OCI-LY7 (cell line): ENCODE results near the gene TEKTIP1. TPM values are rescaled to one million over a fixed set of nuclear protein-coding genes. Genes with fewer than 3 reads are reported as not detected.

Source experiments
- BruUV-seq: library from RNA; stranded (reverse); fragments of 400-500 nt; replicated peaks from 2 replicates; lab custom pipeline; 2021; lab: Mats Ljungman, UMichigan
- CTCF ChIA-PET: fragments of 300-600 bp; sonication (Branson Sonifier 250); formaldehyde crosslinking; loops from one replicate; lab custom pipeline; 2022; ENCODE audit warnings: antibody characterized with exemption; ENCODE audit not compliant: unreplicated experiment; lab: Charles Lee
- POLR2A ChIA-PET: fragments of 300-600 bp; sonication (Branson Sonifier 250); formaldehyde crosslinking; loops from one replicate; lab custom pipeline; 2022; ENCODE audit warnings: antibody characterized with exemption; lab: Charles Lee
- DNase-seq: peaks from one replicate; pipeline ENCODE4 v3.0.0-alpha.2; 2015; ENCODE audit warnings: low spot score
- H2AFZ ChIP-seq: fragments of 200-600 bp; sonication (generic), shearing (Covaris generic); 2 replicates; pipeline ENCODE4 v1.6.1; 2014; ENCODE audit warnings: mild to moderate bottlenecking, antibody characterized with exemption, low read length, moderate library complexity
- H3K27ac ChIP-seq: fragments of 200-600 bp; sonication (generic); 2 replicates; pipeline ENCODE4 v1.5.1; 2014; ENCODE audit warnings: mixed run types, low read depth, mild to moderate bottlenecking, moderate library complexity, low read length, inconsistent platforms; ENCODE audit not compliant: poor library complexity, severe bottlenecking
- H3K36me3 ChIP-seq: fragments of 200-600 bp; sonication (generic); 2 replicates; pipeline ENCODE4 v1.6.1; 2014; ENCODE audit warnings: mild to moderate bottlenecking, antibody characterized with exemption, low read length, moderate library complexity, mixed read lengths; ENCODE audit not compliant: insufficient read depth
- H3K4me1 ChIP-seq: fragments of 200-600 bp; sonication (generic); 2 replicates; pipeline ENCODE4 v1.5.1; 2014; ENCODE audit warnings: mild to moderate bottlenecking, low read length; ENCODE audit not compliant: insufficient read depth, poor library complexity, severe bottlenecking
- H3K4me2 ChIP-seq: fragments of 200-600 bp; sonication (generic); 2 replicates; pipeline ENCODE4 v1.6.1; 2014; ENCODE audit warnings: mild to moderate bottlenecking, low read length
- H3K4me3 ChIP-seq: fragments of 200-600 bp; sonication (generic); 2 replicates; pipeline ENCODE4 v1.5.1; 2014; ENCODE audit warnings: mild to moderate bottlenecking, low read depth, low read length; ENCODE audit not compliant: poor library complexity, severe bottlenecking
- H3K79me2 ChIP-seq: fragments of 200-600 bp; sonication (generic); 2 replicates; pipeline ENCODE4 v1.6.1; 2016; ENCODE audit warnings: low read depth, mild to moderate bottlenecking, low read length, moderate library complexity, mixed read lengths; ENCODE audit not compliant: insufficient read depth
- H3K9me2 ChIP-seq: fragments of 200-600 bp; sonication (generic); 2 replicates; pipeline ENCODE4 v1.6.1; 2016; ENCODE audit warnings: mild to moderate bottlenecking, low read length, mixed read lengths; ENCODE audit not compliant: insufficient read depth
- H3K9me3 ChIP-seq: fragments of 200-600 bp; sonication (generic); 2 replicates; pipeline ENCODE4 v1.6.1; 2014; ENCODE audit warnings: mild to moderate bottlenecking, mixed run types, low read length, mixed read lengths
- H4K20me1 ChIP-seq: fragments of 200-600 bp; sonication (generic); 2 replicates; pipeline ENCODE4 v1.6.1; 2014; ENCODE audit warnings: mild to moderate bottlenecking, antibody characterized with exemption, low read length, moderate library complexity, mixed read lengths; ENCODE audit not compliant: insufficient read depth
- EZH2phosphoT487 ChIP-seq: fragments of 200-600 bp; sonication (generic); IDR thresholded peaks from 2 replicates; pipeline ENCODE4 v1.6.1; 2018; ENCODE audit warnings: low read depth, borderline replicate concordance, mild to moderate bottlenecking, mixed run types, antibody characterized with exemption, low read length, moderate library complexity, mixed read lengths
- intact Hi-C: fragments of 100-400 bp; cut with micrococcal nuclease; formaldehyde crosslinking; loops from one replicate; pipeline ENCODE4 v1.10.0; 2022; ENCODE audit not compliant: unreplicated experiment
- total RNA-seq, 2 experiments: library from RNA; depleted of rRNA in 1 of 2; stranded (reverse); fragments of >200 nt in 1 of 2; shearing (Covaris generic) in 1 of 2; gene quantifications; 2 replicates each; pipeline ENCODE4 v1.2.3, GENCODE V29; 2014 to 2022
- TF ChIP-seq, protein P1 (sequence below): fragments of 200-600 bp; sonication (generic); conservative IDR thresholded peaks from 2 replicates; pipeline ENCODE4 v1.5.1; 2014; ENCODE audit warnings: mild to moderate bottlenecking, antibody characterized with exemption, low read length, moderate library complexity, mixed read lengths

The TEKTIP1 gene
- total RNA-seq, 2 experiments from 2014 or later = 0.44 to 7.0 TPM

DNA sequence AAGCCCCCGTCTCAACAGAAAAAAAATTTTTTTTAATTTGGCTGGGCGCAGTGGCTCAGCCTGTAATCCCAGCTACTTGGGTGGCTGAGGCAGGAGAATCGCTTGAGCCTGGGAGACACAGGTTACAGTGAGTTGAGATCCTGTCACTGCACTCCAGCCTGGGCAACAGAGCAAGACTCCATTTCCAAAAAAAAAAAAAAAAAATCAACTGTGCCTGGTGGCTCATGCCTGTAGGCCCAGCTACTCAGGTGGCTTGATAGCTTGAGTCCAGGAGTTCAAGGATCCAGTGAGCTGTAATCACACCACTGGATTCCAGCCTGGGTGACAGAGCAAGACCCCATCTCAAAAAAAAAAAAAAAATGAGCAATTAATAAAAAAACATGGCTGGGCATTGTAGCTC, 37.2 kb upstream of the TEKTIP1 start:
- intact Hi-C loops = no loop called here
- CTCF ChIA-PET = no interaction called here
- POLR2A ChIA-PET = interaction anchor here (0.7 kb wide), 1 partner anchor 1243 kb away, joined by 4 read pairs; no protein-coding TSS in a partner anchor
- H3K9me3 ChIP-seq = no peaks in the 10 kb centered on the region
- H3K4me3 ChIP-seq = no peak overlapping the region
- no peaks in the 10 kb centered on the region for H3K9me2 ChIP-seq
- peaks cover 7% of the 10 kb centered on the region for H3K36me3 ChIP-seq
- H2AFZ ChIP-seq = no peak overlapping the region
- H3K27ac ChIP-seq = no peak overlapping the region
- no TSS peak for BruUV-seq
- peaks cover 25% of the 10 kb centered on the region for H3K79me2 ChIP-seq
- TF ChIP-seq, protein P1, sequence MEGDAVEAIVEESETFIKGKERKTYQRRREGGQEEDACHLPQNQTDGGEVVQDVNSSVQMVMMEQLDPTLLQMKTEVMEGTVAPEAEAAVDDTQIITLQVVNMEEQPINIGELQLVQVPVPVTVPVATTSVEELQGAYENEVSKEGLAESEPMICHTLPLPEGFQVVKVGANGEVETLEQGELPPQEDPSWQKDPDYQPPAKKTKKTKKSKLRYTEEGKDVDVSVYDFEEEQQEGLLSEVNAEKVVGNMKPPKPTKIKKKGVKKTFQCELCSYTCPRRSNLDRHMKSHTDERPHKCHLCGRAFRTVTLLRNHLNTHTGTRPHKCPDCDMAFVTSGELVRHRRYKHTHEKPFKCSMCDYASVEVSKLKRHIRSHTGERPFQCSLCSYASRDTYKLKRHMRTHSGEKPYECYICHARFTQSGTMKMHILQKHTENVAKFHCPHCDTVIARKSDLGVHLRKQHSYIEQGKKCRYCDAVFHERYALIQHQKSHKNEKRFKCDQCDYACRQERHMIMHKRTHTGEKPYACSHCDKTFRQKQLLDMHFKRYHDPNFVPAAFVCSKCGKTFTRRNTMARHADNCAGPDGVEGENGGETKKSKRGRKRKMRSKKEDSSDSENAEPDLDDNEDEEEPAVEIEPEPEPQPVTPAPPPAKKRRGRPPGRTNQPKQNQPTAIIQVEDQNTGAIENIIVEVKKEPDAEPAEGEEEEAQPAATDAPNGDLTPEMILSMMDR = no peak
- H4K20me1 ChIP-seq = no peaks in the 10 kb centered on the region
- DNase-seq = no peak
- peaks cover 28% of the 10 kb centered on the region for H3K4me1 ChIP-seq
- no peak overlapping the region for H3K4me2 ChIP-seq

- no peaks in the 10 kb centered on the region for H3K36me3 ChIP-seq
- no peaks in the 10 kb centered on the region for H3K9me3 ChIP-seq
- ChIA-PET POLR2A (no interaction called here), CTCF (no interaction called here)
- H4K20me1 ChIP-seq = 0 out of 2 replicates have a peak, but pooled peaks cover 3% of the 10 kb centered on the region
- TF ChIP-seq EZH2phosphoT487 = no peak
- TF ChIP-seq, protein P1 = no peak
- no peak overlapping the region for H3K4me3 ChIP-seq
- H3K4me2 ChIP-seq = no peak overlapping the region
- peaks cover 37% of the 10 kb centered on the region for H3K79me2 ChIP-seq
- BruUV-seq = no TSS peak
- no peaks in the 10 kb centered on the region for H3K9me2 ChIP-seq
- H3K4me1 ChIP-seq = peaks cover 37% of the 10 kb centered on the region
- DNase-seq = no peak
- intact Hi-C loops = no loop called here
- H3K27ac ChIP-seq = no peak overlapping the region
- H2AFZ ChIP-seq = no peak overlapping the region
Observed at GRCh38 chr19:3503036-3503572, 35.9 kb upstream of the TEKTIP1 start.

GRCh38 chr19:3504735-3505134, 34.2 kb upstream of the TEKTIP1 start:
- ChIA-PET POLR2A (interaction anchor here (0.7 to 1.2 kb wide), 2 partner anchors 13 to 51 kb away, joined by 3 to 5 read pairs; no protein-coding TSS in a partner anchor), CTCF (no interaction called here)
- Histone ChIP-seq H2AFZ (0 out of 2 replicates have a peak overlapping the region, but pooled peaks have one; percentile 45), H3K4me2 (peak overlapping the region; percentile 91), H3K79me2 (peaks cover 38% of the 10 kb centered on the region), H3K27ac (peak overlapping the region; percentile 79), H3K36me3 (peaks cover 15% of the 10 kb centered on the region; the same call in 1 of the 2 replicates), H3K9me3 (no peaks in the 10 kb centered on the region), H4K20me1 (0 out of 2 replicates have a peak, but pooled peaks cover 3% of the 10 kb centered on the region), H3K9me2 (no peaks in the 10 kb centered on the region), H3K4me3 (peak overlapping the region; percentile 100), H3K4me1 (peaks cover 26% of the 10 kb centered on the region)
- no TSS peak for BruUV-seq
- intact Hi-C loops = loop anchor here (1.0 to 5.0 kb wide), 3 partner anchors 24 to 122 kb away; partner anchors contain the start of genes CACTIN, HMG20B and SMIM24
- peak; percentile 10 for DNase-seq
- no peak for TF ChIP-seq EZH2phosphoT487
- TF ChIP-seq, protein P1 = no peak
